GM19468 (cell line): ENCODE data around the gene DNM1.
"Not testable (repeated sequence)": the region's sequence is repeated elsewhere in the genome, so short reads cannot be mapped to it uniquely, and the experiment has no call there.

ENCODE experiments used
- ATAC-seq: cut with Tn5 transposase; IDR thresholded peaks from one replicate; pipeline ENCODE4 v1.9.1; 2021; ENCODE audit warnings: mild to moderate bottlenecking, moderate library complexity, moderate number of reproducible peaks; ENCODE audit not compliant: unreplicated experiment; ENCODE audit errors: extremely low read depth

DNM1 gene

DNA sequence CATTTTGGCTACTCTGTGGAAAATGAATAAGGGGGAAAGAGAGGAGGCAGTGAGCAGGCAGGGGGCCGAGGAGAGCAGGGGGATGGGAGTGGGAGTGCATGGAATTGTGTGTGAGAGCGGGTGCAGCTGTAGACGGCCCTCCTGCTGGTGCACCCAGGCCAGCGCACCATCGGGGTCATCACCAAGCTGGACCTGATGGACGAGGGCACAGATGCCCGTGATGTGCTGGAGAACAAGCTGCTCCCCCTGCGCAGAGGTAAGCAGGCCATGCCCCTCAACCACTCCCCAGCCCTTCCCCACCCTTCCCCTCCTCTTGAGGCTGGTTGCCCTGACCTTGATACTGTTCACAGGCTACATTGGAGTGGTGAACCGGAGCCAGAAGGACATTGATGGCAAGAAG lies 16.7 kb downstream of the DNM1 start:
- no peak for ATAC-seq

DNA sequence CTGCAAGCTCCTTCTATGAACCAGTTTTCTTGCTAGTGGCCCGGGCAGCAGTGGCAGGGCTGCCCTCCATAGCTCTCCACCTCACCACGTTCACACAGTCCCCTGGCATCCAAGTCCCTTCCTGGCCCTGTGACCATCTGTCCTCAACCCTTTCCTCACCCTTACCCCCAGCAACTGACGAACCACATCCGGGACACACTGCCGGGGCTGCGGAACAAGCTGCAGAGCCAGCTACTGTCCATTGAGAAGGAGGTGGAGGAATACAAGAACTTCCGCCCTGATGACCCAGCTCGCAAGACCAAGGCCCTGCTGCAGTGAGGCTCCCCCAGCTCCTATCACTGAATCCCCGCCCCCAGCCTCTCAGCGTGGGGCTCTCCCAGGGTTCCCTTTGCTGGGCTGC lies 18.8 kb downstream of the DNM1 start:
- no peak for ATAC-seq

DNA sequence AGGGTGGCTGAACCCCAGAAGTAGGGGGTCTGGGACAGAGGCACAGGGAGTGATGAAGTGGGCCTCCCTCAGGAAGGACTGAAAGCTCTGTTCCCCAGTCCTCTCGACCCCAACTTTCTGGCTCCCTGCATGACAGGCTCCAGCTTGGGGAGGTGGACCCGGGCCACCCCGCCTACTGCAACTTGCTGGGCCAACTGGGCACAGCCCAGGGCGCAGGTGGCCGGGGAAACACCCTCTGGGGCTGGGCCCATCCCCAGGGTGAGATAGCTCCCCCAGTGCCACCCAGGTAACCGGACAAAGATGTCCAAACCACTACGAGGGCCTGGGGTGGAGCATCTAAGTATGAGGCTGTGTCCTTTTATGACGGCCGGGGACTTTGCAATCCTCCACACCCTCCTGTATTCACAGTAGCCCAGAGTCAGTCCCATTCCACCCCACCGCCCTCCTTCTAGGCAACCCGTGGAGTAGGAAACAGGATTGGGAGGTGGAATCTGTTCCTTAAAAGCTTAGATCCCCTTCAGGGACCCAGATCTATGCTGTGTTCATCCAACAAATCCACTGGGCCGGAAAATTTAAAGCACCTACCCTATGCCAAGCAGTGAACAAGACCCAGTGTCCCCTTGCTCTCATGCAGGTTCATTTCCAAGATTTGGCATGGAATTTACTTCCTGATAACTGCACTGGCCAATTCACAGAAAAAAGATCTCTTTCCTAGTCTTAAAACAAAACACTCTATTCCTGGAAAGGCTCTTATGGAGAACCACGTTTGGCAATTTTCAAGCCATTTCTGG lies 19.9 kb downstream of the DNM1 start:
- ATAC-seq = no peak

DNA sequence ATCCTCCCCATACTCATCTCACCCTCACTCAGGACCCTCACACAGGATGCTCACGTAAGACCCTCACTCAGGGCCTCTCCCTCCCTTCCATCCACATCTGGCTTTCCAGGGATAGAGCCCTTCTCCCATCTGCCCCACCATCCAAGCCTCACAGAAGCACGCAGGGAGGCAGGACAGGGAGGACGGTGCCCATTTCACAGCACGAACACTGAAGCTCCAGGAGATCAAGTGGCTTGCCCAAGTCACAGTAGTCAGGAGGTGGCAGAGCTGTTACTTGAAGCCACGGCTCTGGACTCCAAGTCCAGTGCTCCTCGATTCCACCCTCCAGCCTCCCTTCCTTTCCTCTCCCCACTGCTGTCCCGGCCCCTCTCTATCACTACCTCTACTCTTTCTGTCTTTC lies 21.7 kb downstream of the DNM1 start:
- no peak for ATAC-seq

DNA sequence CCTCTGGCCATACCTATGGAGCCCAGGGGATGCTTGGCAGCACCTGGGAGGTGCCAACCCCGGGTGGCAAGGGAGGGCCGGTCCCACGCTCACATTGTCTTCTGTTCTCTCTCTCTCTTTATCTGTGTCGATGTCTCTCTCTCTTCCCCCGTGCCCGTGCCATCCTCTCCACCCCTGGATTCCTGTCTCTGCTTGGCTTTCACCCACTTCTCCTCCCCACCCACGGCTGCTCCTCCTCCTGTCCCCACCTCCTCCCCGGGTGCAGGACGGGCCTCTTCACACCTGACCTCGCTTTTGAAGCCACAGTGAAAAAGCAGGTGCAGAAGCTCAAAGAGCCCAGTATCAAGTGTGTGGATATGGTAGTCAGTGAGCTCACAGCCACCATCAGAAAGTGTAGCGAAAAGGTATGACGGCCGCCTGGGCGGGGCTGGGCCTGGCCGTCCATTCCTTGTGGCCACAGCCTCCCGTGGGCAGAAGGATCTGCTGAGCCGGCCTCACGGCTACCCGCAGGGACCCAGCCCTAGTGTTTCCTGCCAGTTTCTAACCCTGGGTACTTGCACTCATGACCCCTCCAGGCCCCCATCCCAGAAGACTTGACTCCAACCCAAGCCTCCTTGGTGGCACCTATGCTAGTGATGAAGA lies 22.7 kb downstream of the DNM1 start:
- ATAC-seq = no peak

DNA sequence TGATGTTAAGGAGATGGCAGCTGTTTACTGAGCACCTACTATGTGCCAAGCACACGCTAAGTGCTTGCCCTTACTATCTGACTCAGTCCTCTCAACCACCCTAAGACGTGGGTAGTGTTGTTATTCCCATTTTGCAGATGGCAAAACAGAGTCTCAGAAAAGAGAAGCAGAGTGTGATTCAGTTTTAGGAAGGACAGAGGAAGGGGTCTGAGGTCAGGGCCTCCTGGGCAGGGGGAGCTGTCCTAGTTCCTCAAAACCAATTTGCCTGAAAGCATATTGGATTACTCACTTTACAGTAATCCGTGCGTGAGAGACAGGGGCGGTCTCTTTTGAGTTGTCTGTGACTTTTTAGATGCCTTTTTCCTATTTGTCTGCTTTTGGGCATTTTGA lies 23.2 kb downstream of the DNM1 start:
- ATAC-seq = no peak

DNA sequence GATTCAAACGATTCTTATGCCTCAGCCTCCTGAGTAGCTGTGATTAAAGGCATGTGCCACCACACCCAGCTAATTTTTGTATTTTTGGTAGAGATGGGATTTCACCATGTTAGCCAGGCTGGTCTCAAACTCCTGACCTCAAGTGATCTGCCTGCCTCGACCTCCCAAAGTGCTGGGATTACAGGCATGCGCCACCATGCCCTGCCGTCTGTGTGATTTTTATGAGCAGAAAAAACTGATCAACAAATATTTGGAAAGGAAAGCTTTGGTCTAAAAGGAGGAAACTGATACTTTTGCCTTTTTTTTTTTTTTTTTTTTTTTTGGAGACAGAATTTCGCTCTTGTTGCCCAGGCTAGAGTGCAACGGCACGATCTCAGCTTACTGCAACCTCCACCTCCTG lies 27.7 kb downstream of the DNM1 start:
- not testable (repeated sequence) for ATAC-seq

DNA sequence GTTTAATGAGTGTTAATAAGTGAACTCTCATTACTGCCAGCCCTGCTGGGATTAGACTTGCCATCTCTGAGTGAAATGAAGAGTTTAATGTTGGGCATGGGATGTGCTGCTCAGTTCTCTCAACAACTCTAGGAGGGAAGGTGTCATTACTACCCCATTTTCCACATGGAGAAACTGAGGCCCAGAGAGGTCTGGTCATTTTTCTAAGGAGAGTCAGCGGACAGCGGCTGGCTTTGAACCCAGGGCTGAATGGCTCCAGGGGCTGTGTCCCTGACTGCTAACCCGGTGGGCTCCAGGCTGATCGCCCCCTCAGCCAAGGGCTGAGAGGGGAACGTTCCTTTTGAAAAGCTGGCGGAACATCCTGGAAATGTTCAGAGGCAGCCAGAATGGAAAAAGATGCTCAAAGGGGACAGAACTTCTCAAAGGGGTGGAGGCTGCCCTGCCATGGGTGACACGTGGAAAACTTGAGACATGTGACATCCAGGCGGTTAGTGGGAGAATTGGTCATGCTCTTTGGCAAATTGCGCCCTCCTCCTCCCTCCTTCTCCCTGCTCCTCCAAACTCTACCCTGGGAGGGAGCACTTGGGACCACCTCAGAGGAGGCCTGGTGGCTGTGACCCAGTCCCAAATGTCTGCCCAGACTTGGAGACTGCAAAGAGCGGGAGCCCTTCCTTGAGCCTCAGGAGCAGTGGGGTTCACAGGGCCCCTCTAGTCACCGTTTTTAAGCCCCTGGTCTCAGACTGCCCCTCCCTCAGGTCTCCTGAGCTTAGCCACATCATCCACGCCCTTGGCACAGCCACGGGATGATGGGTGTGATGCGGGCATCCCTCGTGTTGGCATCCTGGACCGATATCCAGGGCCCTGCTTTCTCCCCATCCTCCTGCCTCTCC lies 28.7 kb downstream of the DNM1 start:
- ATAC-seq = no peak

DNA sequence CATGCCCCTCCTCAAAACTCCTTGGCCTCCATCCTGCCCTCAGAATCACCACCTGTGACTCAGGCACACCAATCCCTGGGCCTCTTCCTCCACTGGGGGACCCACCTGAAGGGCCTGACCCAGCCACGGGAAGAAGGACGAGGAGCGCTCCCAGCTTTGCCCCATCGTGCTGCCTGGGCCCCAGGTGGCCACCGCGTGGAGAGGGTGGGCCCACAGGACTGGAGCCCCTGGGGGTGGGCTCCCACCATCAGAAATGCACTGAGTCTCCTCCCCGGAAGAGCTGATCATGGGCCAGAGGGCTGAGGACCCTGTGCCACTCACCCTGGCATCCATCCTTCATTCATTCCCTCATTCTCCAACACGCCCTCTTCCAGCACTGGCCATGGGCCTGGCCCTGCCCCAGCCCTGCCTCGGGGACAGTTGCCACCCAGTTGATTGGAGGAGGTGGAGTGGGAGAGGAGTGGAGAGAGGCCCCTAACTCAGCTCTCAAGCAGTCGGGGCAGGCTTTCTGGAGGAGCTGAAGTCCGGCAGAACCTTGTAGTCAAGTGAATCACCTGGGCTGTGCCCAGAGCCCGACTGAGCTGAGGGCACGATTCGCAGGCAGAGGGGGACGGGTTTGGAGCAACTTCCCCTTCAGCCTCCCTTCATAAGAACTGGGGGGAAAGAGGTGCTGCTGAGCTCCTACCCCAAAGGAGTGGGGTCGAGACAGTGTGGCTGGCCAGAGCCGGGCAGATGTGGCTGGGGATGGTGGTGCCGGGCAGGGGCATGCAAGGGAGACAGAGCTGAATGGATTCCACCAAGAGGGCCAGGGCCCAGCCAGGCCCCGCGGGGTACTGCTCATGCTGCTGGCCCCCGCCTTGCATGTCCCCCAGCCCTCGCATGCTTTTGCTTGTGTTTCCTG lies 29.6 kb downstream of the DNM1 start:
- ATAC-seq = no peak

DNA sequence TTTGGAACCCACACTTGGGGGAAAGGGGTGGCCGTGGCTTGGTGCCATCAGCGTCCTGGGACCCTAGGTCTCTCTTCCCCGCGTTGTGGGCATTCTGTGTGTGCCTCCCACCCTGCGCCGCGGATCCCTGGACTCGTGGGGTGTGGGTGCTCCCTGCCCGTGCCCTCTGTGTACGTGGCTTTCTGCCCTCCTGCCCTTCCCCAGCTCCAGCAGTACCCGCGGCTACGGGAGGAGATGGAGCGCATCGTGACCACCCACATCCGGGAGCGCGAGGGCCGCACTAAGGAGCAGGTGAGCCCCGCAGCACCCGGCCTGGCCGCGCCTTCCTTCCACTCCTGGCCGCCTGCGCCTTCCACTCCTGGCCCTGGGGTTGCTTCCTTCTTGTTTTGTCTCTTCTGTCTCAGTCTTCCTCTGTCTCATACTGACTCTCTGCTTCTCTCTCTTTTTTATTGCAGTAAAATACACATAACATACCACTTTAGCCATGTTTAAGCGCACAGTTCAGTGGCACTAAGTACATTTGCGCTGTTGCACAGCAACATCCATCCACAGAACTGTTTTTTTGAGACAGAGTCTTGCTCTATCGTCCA lies 30.7 kb downstream of the DNM1 start:
- ATAC-seq = no peak

DNA sequence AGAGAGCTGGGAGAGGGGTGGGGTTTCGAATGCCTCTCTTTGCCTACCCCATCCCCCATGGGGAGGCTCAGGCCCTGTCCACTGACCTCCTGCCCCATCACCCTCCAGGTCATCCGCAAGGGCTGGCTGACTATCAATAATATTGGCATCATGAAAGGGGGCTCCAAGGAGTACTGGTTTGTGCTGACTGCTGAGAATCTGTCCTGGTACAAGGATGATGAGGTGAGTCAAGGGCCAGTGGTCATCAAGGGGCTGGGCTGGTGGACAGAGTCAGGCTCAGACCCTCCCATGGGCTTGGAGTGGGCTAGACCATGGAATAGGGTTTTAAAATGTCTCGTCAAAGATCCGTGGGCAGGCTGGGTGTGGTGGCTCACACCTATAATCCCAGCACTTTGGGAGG lies 38.9 kb downstream of the DNM1 start:
- ATAC-seq = no peak

DNA sequence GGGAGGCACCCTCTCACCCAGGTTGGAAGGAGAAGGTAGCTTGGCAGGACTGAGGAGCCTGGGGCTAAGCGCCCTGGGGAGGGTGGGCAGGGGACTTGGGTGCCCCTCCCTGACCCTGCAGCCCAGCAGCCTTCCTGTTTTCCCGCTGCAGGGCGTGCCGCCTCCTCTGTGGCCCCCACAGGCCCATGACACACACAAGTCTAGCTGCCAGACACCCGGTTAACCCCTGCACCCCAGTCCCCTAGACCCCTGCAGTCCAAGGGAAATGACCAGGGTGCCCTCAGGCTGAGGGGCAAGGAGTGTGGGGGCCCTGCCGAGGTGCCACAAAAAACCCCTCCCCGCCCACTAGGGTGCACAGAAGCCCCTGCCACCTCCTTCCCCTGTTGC lies 39.6 kb downstream of the DNM1 start:
- ATAC-seq = no peak

DNA sequence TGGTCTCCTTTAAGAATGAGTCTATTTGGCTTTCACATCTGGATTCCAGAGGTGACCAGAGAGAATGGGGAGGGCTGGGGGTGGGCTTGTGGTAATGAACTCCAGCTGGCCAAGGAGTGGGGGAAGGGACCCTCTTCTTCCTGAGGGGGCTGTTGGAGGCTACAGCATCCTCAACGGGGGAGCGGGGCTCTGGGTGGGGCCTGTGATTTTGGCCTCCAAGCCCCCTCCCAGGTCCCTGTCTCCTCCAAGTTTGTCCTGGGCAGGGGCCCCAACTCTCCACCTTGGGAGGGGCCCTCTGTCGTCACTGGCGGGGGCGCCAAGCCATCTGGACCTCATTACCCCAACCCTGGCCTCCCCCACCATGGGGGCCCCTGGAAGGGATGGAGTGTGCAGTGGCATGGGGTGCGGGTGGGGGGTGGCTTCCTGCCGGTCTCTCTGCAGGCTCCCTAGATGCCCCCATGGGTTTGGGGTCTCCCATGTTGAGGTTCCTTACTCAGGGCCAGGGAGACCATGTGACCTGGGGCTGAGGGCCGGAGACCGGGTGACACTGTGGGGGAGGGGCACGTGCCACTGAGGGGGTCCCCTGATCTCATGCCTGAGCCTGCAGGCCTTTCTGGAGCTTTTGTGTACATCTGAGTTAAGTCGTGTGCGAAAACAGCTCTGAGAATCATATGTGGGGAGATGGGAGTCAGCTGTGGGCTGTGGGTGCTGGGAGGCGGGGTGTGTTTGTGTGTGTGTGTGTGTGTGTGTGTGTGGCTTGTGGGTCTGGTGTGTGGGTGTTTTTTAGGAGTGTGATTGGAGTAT lies 40.2 kb downstream of the DNM1 start:
- no peak for ATAC-seq

DNA sequence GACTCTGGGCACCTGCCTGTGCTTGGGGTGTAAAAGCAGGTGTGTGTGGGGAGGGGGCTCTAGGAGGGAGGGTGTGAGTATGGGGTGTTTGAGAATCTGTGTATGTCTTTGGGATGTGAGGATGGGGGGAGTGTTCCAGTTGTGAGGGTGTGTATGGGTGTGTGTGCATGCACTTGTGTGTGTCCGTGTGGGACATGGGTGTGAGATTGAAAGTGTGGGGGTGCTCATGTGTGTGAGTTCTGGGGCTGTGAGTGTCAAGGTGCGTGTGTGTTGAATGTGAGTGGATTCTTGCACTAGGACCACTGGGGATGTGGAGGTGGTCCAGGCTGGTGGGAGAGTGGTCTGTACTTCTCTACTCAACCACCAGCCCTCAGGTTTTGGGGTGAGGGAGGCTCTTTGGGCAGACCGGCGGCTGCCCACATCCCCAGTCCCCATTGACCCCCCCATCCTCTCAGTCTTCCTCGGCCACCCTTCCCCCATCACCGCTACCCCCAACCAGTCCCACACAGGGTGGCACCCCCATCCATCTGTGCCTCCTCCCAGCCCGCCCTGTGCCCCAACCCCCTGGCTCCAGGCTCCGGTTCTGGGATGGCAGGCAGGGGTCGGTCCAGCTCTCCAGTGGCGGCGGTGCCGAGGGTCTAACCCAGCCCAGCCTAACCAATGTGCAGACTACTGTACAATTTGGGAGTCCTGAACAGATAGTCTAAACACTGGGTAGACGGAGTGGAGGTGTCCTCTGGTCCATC lies 41.1 kb downstream of the DNM1 start:
- no peak for ATAC-seq

DNA sequence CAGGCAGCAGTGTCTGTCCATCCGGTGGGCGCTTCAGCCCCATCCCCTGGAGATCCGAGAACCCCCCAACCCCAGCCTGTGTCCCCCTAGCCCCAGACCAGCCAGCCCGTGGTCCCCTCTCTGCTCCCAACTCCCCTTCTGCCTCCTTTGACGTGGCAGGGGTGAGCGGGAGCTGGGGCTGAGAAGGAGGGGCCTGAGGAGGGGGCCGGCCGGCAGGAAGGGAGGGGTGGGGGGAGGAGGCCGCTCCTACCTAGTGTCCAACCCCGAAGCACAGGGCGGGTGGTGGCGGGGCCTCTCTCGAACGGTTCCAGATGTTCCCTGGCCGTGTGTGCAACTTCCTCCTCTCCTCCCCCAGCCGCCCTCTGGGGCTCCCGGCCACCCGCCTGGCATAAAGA lies 41.7 kb downstream of the DNM1 start:
- no peak for ATAC-seq

DNA sequence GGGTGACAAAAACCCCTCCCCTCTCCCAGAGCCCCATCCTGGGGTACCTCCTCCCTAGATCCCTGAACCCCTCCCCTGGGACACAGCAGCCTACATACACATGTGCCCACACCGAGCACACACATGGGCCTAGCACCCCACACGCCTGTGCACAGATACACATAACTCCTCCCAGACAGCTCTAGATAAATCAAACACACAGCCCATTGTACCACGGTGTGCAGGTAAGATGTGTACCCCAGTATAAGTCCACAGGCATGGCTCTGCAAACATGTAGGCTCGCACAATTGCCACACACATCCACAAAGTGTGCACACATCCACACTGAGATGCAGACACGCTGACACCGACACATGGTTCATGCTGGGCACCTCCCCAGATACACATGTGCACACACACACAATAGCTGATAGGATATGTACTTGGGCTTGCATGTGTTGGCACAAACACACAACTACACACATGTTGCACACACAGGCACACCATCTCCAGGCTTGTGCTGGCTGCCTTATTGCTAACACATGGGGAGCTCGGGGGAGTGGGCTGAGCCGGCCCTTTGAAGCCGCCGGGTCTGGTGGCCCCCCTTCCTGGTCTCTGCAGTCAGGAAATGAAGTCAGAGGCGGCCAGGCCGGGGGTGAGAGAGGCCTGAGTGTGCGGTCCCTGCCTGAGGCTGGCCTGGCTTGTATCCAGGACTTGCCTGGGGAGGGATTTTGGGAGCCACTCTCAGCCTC lies 42.4 kb downstream of the DNM1 start:
- no peak for ATAC-seq

DNA sequence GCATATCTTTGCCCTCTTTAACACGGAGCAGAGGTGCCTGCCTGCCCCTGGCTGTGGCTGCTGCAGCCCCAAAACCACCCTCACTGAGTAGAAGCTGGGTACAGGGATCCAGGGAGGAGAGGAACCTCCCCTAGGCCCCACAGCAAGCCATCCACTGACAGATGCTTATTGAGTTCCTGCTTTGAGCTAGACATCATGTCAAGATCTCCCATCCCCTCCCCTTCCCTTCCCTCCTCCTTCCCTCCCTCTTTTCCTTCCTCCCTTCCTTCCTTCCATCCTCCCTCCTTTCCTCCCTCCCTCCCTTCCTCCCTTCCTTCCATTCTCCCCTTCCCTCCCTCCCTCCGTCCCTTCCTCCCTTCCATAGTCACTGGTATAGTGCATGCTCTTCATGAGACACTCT lies 43.3 kb downstream of the DNM1 start:
- no peak for ATAC-seq
